OCI-LY1 (cell line): ENCODE measurements around the gene LPAR3.

Source experiments
- EZH2 ChIP-seq: fragments of 200-600 bp; sonication (generic), shearing (Covaris generic); IDR thresholded peaks from 2 replicates; pipeline ENCODE4 v1.8.0; 2017; ENCODE audit warnings: borderline replicate concordance, mixed run types, mild to moderate bottlenecking, antibody characterized with exemption, low read length, moderate library complexity, mixed read lengths
- TF ChIP-seq, protein P1 (sequence below): fragments of 200-600 bp; sonication (generic), shearing (Covaris generic); IDR thresholded peaks from 2 replicates; pipeline ENCODE4 v1.5.1; 2017; ENCODE audit warnings: mild to moderate bottlenecking, antibody characterized with exemption, low read length, moderate library complexity, mixed read lengths

DNA sequence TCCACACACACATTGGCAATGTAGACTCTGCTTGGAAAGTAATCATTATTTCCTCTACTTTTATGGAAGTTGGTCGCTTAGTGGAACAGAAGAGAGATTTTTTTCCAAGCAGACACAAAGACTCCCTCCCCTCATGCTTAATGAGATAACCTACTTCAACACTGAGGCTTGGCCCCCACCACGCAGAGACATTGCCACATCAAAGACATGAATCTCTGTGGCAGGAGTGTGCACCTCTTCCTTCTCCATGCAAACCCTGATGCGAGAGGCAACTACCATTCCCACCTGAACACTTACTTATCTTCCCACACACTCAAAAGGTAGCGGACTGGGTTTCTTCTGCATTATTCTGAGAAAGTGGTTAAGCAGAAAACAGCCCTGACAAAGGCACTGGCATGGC lies 37.3 kb upstream of the LPAR3 start:
- TF ChIP-seq, protein P1, sequence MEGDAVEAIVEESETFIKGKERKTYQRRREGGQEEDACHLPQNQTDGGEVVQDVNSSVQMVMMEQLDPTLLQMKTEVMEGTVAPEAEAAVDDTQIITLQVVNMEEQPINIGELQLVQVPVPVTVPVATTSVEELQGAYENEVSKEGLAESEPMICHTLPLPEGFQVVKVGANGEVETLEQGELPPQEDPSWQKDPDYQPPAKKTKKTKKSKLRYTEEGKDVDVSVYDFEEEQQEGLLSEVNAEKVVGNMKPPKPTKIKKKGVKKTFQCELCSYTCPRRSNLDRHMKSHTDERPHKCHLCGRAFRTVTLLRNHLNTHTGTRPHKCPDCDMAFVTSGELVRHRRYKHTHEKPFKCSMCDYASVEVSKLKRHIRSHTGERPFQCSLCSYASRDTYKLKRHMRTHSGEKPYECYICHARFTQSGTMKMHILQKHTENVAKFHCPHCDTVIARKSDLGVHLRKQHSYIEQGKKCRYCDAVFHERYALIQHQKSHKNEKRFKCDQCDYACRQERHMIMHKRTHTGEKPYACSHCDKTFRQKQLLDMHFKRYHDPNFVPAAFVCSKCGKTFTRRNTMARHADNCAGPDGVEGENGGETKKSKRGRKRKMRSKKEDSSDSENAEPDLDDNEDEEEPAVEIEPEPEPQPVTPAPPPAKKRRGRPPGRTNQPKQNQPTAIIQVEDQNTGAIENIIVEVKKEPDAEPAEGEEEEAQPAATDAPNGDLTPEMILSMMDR: no peak
- no peak for TF ChIP-seq EZH2
